ENCODE data around the gene MESD. TPM values are rescaled to one million over a fixed set of nuclear protein-coding genes. Genes with fewer than 3 reads are reported as not detected.

MESD gene
- total RNA-seq, 2 donors from 2014 or later = 28.0 to 33.9 TPM

- Histone ChIP-seq H3K4me3 (no peak overlapping the region), H3K9me3 (no peaks in the 10 kb centered on the region), H3K36me3 (no peaks in the 10 kb centered on the region), H3K27me3 (replicated peaks; ENCODE audit: insufficient read depth) (no peaks in the 10 kb centered on the region), H3K27ac (no peak overlapping the region), H3K4me1 (replicated peaks) (peaks cover 7% of the 10 kb centered on the region)
- DNase-seq (ENCODE audit: low spot score) = no peak
- no peak for TF ChIP-seq POLR2AphosphoS5 (IDR thresholded peaks at IDR 0.05)
- TF ChIP-seq POLR2A (IDR thresholded peaks at IDR 0.05) = no peak
- TF ChIP-seq CTCF (IDR thresholded peaks at IDR 0.05) = no peak
- intact Hi-C loops (cut with DNase I) = no loop called here
- 81% methylated on average over 2 of the region's 2 CpGs for WGBS
Measured at GRCh38 chr15:80982205-80982604, 7.4 kb downstream of the MESD start.

GRCh38 chr15:80979538-80980200 is 9.9 kb downstream of the MESD start:
- no peaks in the 10 kb centered on the region for H3K9me3 ChIP-seq
- 73% methylated on average over 8 of the region's 8 CpGs for WGBS
- H3K4me3 ChIP-seq = no peak overlapping the region
- no peak for DNase-seq (ENCODE audit: low spot score)
- H3K27me3 ChIP-seq (replicated peaks; ENCODE audit: insufficient read depth) = no peaks in the 10 kb centered on the region
- H3K4me1 ChIP-seq (replicated peaks) = peaks cover 14% of the 10 kb centered on the region
- intact Hi-C loops (cut with DNase I) = loop anchor here (5.0 kb wide), 1 partner anchor 288 kb away; no protein-coding TSS in a partner anchor
- H3K36me3 ChIP-seq = no peaks in the 10 kb centered on the region
- no peak for TF ChIP-seq POLR2AphosphoS5 (IDR thresholded peaks at IDR 0.05)
- no peak for TF ChIP-seq POLR2A (IDR thresholded peaks at IDR 0.05)
- TF ChIP-seq CTCF (IDR thresholded peaks at IDR 0.05) = no peak
- no peak overlapping the region for H3K27ac ChIP-seq

- no peak overlapping the region for H3K27ac ChIP-seq
- DNase-seq (ENCODE audit: low spot score) = no peak
- WGBS = 87% methylated on average over 7 of the region's 7 CpGs
- H3K4me3 ChIP-seq = no peak overlapping the region
- no peaks in the 10 kb centered on the region for H3K27me3 ChIP-seq (replicated peaks; ENCODE audit: insufficient read depth)
- intact Hi-C loops (cut with DNase I) = loop anchor here (5.0 kb wide), 1 partner anchor 288 kb away; no protein-coding TSS in a partner anchor
- no peaks in the 10 kb centered on the region for H3K36me3 ChIP-seq
- TF ChIP-seq POLR2AphosphoS5 (IDR thresholded peaks at IDR 0.05) = no peak
- no peak for TF ChIP-seq CTCF (IDR thresholded peaks at IDR 0.05)
- TF ChIP-seq POLR2A (IDR thresholded peaks at IDR 0.05) = no peak
- no peaks in the 10 kb centered on the region for H3K9me3 ChIP-seq
- peaks cover 14% of the 10 kb centered on the region for H3K4me1 ChIP-seq (replicated peaks)
Measured at GRCh38 chr15:80978685-80979329, 10.8 kb downstream of the MESD start.

- intact Hi-C loops (cut with DNase I) = loop anchor here (5.0 kb wide), 1 partner anchor 290 kb away; no protein-coding TSS in a partner anchor
- H3K36me3 ChIP-seq = no peaks in the 10 kb centered on the region
- no peaks in the 10 kb centered on the region for H3K27me3 ChIP-seq (replicated peaks; ENCODE audit: insufficient read depth)
- H3K4me3 ChIP-seq = no peak overlapping the region
- 43% methylated on average over 7 of the region's 7 CpGs for WGBS
- DNase-seq (ENCODE audit: low spot score) = peak; percentile 54
- H3K4me1 ChIP-seq (replicated peaks) = peaks cover 14% of the 10 kb centered on the region
- TF ChIP-seq CTCF (IDR thresholded peaks at IDR 0.05) (peak in 3 of 4 experiments; percentile 50 to 64 (median 62)), POLR2A (IDR thresholded peaks at IDR 0.05) (no peak), POLR2AphosphoS5 (IDR thresholded peaks at IDR 0.05) (no peak)
- no peak overlapping the region for H3K27ac ChIP-seq
- no peaks in the 10 kb centered on the region for H3K9me3 ChIP-seq
Measured at GRCh38 chr15:80977627-80978036, 12.0 kb downstream of the MESD start.
